ENCODE measurements around the gene SLC38A7.
"Not testable (repeated sequence)": the region's sequence is repeated elsewhere in the genome, so short reads cannot be mapped to it uniquely, and the experiment has no call there.

SLC38A7 gene, protein sequence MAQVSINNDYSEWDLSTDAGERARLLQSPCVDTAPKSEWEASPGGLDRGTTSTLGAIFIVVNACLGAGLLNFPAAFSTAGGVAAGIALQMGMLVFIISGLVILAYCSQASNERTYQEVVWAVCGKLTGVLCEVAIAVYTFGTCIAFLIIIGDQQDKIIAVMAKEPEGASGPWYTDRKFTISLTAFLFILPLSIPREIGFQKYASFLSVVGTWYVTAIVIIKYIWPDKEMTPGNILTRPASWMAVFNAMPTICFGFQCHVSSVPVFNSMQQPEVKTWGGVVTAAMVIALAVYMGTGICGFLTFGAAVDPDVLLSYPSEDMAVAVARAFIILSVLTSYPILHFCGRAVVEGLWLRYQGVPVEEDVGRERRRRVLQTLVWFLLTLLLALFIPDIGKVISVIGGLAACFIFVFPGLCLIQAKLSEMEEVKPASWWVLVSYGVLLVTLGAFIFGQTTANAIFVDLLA

GRCh38 chr16:58684354-58685083, at the start of gene SLC38A7:
Gene SLC38A7, minus strand, starts transcription at chr16:58684770. Its CDS starts 4,644 bp downstream, at chr16:58680126.
- DNase-seq = peak; percentile 88 to 97 (median 93)
- intact Hi-C loops (cut with DNase I) = loop anchor here (5.0 kb wide), 1 partner anchor 73 kb away; no protein-coding TSS in a partner anchor

DNA sequence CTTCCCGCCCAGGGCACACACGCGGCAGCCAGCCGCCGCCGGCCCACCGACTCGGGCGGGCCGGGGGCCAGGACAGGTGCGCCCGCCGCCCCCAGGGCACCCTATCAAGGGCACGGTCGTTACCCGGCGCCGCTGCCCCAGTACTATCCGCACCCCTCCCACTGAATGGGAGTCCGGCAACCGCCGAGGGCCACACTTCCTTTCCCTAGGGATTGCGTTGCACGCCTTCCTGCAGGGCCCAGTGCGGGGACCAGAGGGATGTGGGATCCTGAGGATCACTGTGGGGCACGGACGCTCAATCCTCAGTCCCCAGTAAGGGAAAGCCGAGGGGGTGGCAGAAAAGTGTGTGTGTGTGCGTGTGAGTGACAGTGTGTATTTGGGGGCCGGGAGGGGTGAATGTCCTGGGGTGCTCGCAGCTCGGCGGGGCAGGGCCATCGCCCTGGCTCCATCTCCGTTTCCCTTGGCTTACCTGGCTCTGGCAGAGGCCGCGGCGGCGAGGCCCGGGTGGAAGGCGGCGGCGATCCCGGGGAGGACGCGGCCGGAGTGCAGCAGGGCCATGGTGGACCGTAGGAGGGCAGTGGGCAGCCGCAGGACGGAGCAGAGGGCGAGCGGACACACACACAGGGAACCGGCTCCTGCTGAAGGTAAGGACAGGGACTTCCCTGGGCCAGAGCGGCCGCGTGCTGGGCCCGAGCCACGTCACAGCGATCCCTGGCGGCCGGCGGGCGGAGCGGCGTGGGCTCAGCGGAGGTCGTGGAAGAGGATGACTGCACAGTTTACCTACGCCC, 49.3 kb upstream of the SLC38A7 start, which contains the start of gene GOT2:
Gene GOT2 (minus strand): TSS at position 646 of the 788 bp plus-strand sequence. CDS start 88 bp downstream, at position 558.
- peak; percentile 49 to 94 (median 84) for DNase-seq
- intact Hi-C loops (cut with DNase I) = no loop called here

- peak in 2 of 42 donors; percentile 9 to 10 for DNase-seq
- intact Hi-C loops (cut with DNase I) = no loop called here
Measured at GRCh38 chr16:58733248-58733670, 48.7 kb upstream of the SLC38A7 start.

- intact Hi-C loops (cut with DNase I) = no loop called here
- no peak for DNase-seq
Measured at GRCh38 chr16:58732545-58733247, 48.1 kb upstream of the SLC38A7 start.

DNA sequence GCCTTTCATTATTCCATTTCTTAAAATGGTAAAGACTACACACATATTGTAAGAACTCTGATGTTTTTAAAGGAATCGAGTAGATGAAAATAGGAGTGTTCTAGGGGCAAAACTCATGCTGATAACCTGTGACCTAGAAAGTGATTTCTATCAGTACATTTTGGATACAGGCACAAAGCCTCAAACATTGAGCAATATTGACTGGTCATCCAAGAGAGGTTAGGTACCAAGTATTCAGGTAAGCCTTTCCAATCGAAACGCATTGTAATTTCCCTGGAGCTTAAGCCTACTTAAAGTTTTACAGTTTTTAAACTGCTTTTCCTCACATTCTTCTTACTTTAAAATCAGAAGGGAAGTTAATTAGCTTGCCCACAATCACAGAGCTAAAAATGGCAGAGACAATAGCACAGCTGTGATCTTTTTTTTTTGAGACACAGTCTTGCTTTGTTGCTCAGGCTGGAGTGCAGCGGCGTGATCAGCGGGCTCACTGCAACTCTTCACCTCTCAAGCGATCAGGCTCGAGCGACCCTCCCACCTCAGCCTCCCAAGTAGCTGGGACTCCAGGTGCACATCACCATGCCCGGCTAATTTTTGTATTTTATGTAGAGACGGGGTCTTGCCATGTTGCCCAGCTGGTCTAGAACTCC, 46.3 kb upstream of the SLC38A7 start:
- peak in 10 of 42 donors; percentile 3 to 48 (median 24) for DNase-seq
- intact Hi-C loops (cut with DNase I) = no loop called here

GRCh38 chr16:58727796-58728568, 43.4 kb upstream of the SLC38A7 start:
- intact Hi-C loops (cut with DNase I) = no loop called here
- DNase-seq = no peak

DNA sequence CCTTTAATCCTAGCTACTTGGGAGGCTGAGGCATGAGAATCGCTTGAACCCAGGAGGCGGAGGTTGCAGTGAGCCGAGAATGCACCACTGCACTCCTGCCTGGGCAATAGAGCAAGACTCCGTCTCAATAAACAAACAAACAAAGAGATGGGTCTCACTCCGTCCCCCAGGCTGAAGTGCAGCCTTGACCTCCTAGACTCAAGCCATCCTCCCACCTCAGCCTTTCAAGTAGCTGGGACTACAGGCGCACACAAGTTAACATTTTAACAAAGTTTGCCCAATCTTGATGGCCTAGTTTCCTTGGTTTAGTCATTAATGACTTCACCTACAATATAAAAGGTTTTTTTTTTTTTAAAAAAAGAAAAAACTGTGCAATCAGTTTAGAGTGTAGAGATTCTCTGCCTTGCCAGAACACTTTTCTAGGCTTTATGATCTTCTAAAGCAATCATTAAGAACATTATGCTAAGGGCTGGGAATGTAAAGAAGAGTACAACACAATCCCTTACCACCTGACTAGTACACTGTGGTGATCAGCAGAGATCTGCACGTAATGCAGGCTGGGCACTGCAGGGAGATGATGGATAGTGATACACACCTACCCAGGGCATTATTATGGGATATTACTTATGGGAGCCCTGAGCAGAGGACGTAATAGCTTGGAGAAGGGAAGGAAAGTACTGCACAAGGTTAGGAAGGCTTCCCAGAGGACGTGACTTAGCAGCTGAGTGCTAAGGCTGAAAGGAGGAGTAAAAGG, 42.6 kb upstream of the SLC38A7 start:
- intact Hi-C loops (cut with DNase I) = no loop called here
- DNase-seq = no peak

GRCh38 chr16:58723109-58723508, 38.5 kb upstream of the SLC38A7 start:
- intact Hi-C loops (cut with DNase I) = no loop called here
- no peak for DNase-seq

DNA sequence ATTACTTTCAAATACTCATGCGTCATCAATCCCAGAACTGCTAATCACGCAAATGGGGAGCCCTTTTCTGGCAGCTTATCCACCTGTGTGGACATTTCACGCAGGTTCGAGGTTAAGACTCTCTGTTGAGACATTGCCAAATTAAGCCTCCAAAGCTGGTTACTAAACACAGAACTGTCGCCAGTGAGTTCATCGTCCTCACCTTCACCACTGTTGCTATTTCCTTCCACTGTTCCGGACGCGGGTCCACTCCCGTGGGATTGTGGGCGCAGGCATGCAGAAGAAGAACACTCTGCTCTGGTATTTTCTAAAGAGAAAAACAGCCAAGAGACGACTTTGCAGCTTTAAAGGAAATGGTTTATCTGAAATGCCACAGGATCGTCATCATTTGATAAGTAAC, 33.4 kb upstream of the SLC38A7 start:
- intact Hi-C loops (cut with DNase I) = no loop called here
- no peak for DNase-seq

GRCh38 chr16:58716468-58716867, 31.9 kb upstream of the SLC38A7 start:
- intact Hi-C loops (cut with DNase I) = no loop called here

DNA sequence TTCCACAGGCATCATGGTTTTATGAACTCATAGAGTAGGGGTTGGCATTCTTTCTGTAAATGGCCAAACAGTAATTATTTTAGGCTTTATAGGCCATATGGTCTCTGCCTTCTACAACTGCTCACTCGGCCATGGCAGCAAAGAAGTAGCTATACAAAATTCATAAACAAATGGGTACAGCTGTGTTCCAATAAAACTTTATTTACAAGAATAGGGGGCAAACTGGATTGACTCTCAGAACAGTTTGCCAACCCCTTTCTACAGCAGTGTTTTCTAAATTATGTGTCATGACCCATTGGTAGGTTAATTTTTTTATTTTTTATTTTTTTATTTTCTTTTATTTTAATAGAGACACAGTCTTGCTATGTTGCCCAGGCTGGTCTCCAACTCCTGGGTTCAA, 29.2 kb upstream of the SLC38A7 start:
- intact Hi-C loops (cut with DNase I) = no loop called here
- no peak for DNase-seq

More at GRCh38 chr16:58716468-58716867, 31.9 kb upstream of the SLC38A7 start:
- DNase-seq = no peak

DNA sequence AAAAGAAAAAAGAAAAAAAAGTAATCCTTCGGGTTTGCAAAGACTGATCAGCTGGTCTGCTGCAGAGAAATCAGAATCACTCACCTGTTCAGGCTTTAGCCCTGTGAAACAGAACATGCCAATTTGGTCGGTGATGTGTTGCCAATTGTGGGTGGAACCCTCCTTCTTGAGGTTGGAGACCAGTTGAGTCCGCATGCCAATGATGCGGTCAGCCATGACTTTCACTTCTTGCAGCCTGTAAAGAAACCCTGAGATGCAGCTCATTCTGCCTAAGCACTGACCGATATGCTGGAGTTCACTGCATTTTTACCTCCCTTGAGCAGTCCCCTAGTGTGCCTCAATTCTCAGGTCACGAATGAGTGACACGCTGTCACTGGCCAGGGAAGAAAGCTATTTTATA, 24.8 kb upstream of the SLC38A7 start:
- intact Hi-C loops (cut with DNase I) = no loop called here
- no peak for DNase-seq

GRCh38 chr16:58699151-58699550, 14.6 kb upstream of the SLC38A7 start:
- intact Hi-C loops (cut with DNase I) = no loop called here
- no peak for DNase-seq

DNA sequence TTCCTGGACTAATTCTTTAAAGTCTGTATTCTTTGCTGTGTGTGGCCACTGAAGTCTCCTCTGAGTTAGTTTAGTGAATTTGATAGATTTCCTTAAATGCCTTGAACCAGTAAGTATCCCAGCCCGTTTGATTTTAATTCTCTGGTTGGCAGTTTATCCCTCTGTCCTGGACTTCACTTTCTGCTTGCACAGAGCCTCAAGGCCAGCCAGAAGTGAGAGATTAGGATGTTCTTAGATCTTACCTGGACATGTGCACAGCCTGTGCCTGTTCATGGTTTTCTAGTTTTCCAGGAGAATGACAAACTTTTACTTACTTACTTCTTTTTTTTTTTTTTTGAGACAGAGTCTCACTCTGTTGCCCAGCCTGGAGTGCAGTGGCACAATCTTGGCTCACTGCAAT, 10.8 kb upstream of the SLC38A7 start:
- intact Hi-C loops (cut with DNase I) = no loop called here
- DNase-seq = no peak

DNA sequence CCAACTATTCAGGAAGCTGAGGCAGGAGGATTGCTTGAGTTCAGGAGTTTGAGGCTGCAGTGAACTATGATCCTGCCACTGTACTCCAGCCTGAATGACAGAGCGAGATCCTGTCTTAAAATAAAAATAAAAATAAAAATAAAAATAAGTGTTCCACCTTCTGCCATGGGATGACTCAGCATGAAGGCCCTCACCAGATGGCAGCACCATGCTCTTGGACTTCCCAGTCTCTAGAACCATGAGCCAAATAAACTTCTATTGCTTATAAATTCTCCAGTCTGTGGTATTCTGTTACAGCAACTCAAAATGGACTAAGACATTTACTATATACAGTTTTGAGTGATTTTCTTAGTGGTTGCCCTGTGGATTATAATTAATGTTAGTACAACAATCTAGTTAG, 7.9 kb upstream of the SLC38A7 start:
- no peak for DNase-seq
- intact Hi-C loops (cut with DNase I) = no loop called here

- intact Hi-C loops (cut with DNase I); DNase-seq: not testable (repeated sequence)
Measured at GRCh38 chr16:58686985-58687706, 2.6 kb upstream of the SLC38A7 start.

Data from head of caudate nucleus (tissue), 42 donors.